Measurements from ENCODE around the gene TMPRSS13. TPM values are rescaled to one million over a fixed set of nuclear protein-coding genes. Genes with fewer than 3 reads are reported as not detected.
A peak's percentile ranks its signal among the peaks of the same experiment; 100 is the strongest.

TMPRSS13 gene
- total and polyA plus RNA-seq, 9 of the 15 experiments (the other 6 are each of a cell fraction or from before 2014, with no cell fraction given), result 0.11 to 0.29 (median 0.15) TPM

- 0 out of 2 replicates have a peak, but pooled peaks have one; percentile 36 for TF ChIP-seq BCOR (IDR thresholded peaks at IDR 0.05)
- no peak for TF ChIP-seq ID3 (CRISPR knock-in tag; IDR thresholded peaks at IDR 0.05)
- TF ChIP-seq ID3 (tag; IDR thresholded peaks at IDR 0.05), result 0 out of 2 replicates have a peak, but pooled peaks have one; percentile 38
- peak; percentile 69 for TF ChIP-seq ZNF316 (IDR thresholded peaks at IDR 0.05)
- 0 out of 2 replicates have a peak, but pooled peaks have one; percentile 20 for TF ChIP-seq MYNN (IDR thresholded peaks at IDR 0.05)
- no peak for TF ChIP-seq MYNN (CRISPR knock-in tag; IDR thresholded peaks at IDR 0.05)
- TF ChIP-seq, protein P1, sequence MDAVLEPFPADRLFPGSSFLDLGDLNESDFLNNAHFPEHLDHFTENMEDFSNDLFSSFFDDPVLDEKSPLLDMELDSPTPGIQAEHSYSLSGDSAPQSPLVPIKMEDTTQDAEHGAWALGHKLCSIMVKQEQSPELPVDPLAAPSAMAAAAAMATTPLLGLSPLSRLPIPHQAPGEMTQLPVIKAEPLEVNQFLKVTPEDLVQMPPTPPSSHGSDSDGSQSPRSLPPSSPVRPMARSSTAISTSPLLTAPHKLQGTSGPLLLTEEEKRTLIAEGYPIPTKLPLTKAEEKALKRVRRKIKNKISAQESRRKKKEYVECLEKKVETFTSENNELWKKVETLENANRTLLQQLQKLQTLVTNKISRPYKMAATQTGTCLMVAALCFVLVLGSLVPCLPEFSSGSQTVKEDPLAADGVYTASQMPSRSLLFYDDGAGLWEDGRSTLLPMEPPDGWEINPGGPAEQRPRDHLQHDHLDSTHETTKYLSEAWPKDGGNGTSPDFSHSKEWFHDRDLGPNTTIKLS (IDR thresholded peaks at IDR 0.05; ENCODE audit: borderline replicate concordance, low read depth), result no peak
- TF ChIP-seq, protein P2, sequence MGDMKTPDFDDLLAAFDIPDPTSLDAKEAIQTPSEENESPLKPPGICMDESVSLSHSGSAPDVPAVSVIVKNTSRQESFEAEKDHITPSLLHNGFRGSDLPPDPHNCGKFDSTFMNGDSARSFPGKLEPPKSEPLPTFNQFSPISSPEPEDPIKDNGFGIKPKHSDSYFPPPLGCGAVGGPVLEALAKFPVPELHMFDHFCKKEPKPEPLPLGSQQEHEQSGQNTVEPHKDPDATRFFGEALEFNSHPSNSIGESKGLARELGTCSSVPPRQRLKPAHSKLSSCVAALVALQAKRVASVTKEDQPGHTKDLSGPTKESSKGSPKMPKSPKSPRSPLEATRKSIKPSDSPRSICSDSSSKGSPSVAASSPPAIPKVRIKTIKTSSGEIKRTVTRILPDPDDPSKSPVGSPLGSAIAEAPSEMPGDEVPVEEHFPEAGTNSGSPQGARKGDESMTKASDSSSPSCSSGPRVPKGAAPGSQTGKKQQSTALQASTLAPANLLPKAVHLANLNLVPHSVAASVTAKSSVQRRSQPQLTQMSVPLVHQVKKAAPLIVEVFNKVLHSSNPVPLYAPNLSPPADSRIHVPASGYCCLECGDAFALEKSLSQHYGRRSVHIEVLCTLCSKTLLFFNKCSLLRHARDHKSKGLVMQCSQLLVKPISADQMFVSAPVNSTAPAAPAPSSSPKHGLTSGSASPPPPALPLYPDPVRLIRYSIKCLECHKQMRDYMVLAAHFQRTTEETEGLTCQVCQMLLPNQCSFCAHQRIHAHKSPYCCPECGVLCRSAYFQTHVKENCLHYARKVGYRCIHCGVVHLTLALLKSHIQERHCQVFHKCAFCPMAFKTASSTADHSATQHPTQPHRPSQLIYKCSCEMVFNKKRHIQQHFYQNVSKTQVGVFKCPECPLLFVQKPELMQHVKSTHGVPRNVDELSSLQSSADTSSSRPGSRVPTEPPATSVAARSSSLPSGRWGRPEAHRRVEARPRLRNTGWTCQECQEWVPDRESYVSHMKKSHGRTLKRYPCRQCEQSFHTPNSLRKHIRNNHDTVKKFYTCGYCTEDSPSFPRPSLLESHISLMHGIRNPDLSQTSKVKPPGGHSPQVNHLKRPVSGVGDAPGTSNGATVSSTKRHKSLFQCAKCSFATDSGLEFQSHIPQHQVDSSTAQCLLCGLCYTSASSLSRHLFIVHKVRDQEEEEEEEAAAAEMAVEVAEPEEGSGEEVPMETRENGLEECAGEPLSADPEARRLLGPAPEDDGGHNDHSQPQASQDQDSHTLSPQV (IDR thresholded peaks at IDR 0.05), result 0 out of 2 replicates have a peak, but pooled peaks have one; percentile 71
- TF ChIP-seq ESRRA (IDR thresholded peaks at IDR 0.05; ENCODE audit: borderline replicate concordance, low read depth), result peak; percentile 44; the same call in 1 of the 2 replicates
- TF ChIP-seq GATA2 (CRISPR knock-in tag; IDR thresholded peaks at IDR 0.05), result peak; percentile 84
- TF ChIP-seq TCF3 (CRISPR knock-in tag; IDR thresholded peaks at IDR 0.05), result peak; percentile 93
- peak in 1 of 2 experiments; percentile 33 for TF ChIP-seq E2F6 (IDR thresholded peaks at IDR 0.05; ENCODE audit: borderline replicate concordance in 1 of 2, extremely low read depth in 1 of 2, insufficient read depth in 1 of 2, insufficient read length in 1 of 2, low read depth in 1 of 2, low read length in 1 of 2, poor library complexity in 1 of 2, severe bottlenecking in 1 of 2)
- TF ChIP-seq GABPB2 (CRISPR knock-in tag; conservative IDR thresholded peaks at IDR 0.05), result no peak
- no peak for TF ChIP-seq TCF15 (CRISPR knock-in tag; IDR thresholded peaks at IDR 0.05)
Observed at GRCh38 chr11:117909611-117910382, 19.4 kb downstream of the TMPRSS13 start (continued).

Data from K562 (cell line).